OCI-LY3 (cell line): ENCODE measurements around the gene SPNS2.

Source experiments
- H2AFZ ChIP-seq: fragments of 200-600, 300-600 bp; shearing (Covaris generic); 2 replicates; pipeline ENCODE4 v1.6.0; 2014; ENCODE audit warnings: antibody characterized with exemption, low read depth, low read length
- H3K27ac ChIP-seq: fragments of 200-600, 300-600 bp; sonication (generic); 2 replicates; pipeline ENCODE4 v1.5.1; 2014; ENCODE audit warnings: mild to moderate bottlenecking, low read length, moderate library complexity, mixed read lengths
- H3K27me3 ChIP-seq: fragments of 200-600, 300-600 bp; sonication (generic); 2 replicates; pipeline ENCODE4 v1.6.1; 2014; ENCODE audit warnings: low read depth, low read length, mixed read lengths
- H3K36me3 ChIP-seq: fragments of 200-600, 300-600 bp; sonication (generic); replicated peaks from 2 replicates; pipeline ENCODE3; 2014; ENCODE audit warnings: low read depth, low read length, mixed read lengths
- H3K4me1 ChIP-seq: fragments of 300-600, 200-600 bp; sonication (generic); 2 replicates; pipeline ENCODE4 v1.6.1; 2014; ENCODE audit warnings: low read length, mixed read lengths
- H3K4me2 ChIP-seq: fragments of 200-600, 300-600 bp; sonication (generic); 2 replicates; pipeline ENCODE4 v1.6.1; 2014; ENCODE audit warnings: low read length, mixed read lengths
- H3K4me3 ChIP-seq: fragments of 300-600, 200-600 bp; sonication (generic); 2 replicates; pipeline ENCODE4 v1.5.1; 2014; ENCODE audit warnings: antibody characterized with exemption, mild to moderate bottlenecking, low read length, moderate library complexity
- H3K79me2 ChIP-seq: fragments of 300-600, 200-600 bp; shearing (Covaris generic); 2 replicates; pipeline ENCODE4 v1.6.1; 2014; ENCODE audit warnings: mild to moderate bottlenecking, low read length, mixed read lengths
- H3K9ac ChIP-seq: fragments of 300-600, 200-600 bp; shearing (Covaris generic); 2 replicates; pipeline ENCODE4 v1.6.0; 2014; ENCODE audit warnings: mild to moderate bottlenecking, low read length, moderate library complexity
- H3K9me3 ChIP-seq: fragments of 200-600, 300-600 bp; shearing (Covaris generic); 2 replicates; pipeline ENCODE4 v1.6.1; 2014; ENCODE audit warnings: low read length, mixed read lengths; ENCODE audit not compliant: insufficient read depth
- H4K20me1 ChIP-seq: fragments of 200-600, 300-600 bp; sonication (generic); 2 replicates; pipeline ENCODE4 v1.6.1; 2016; ENCODE audit warnings: low read length, mixed read lengths; ENCODE audit not compliant: insufficient read depth
- EZH2phosphoT487 ChIP-seq: fragments of 200-600 bp; shearing (Covaris generic); IDR thresholded peaks from 2 replicates; pipeline ENCODE4 v1.6.1; 2018; ENCODE audit warnings: antibody characterized with exemption, mixed run types, low read depth
- TF ChIP-seq, protein P1 (sequence below): fragments of 200-600, 300-600 bp; sonication (generic); IDR thresholded peaks from 2 replicates; pipeline ENCODE4 v1.5.1; 2014; ENCODE audit warnings: antibody characterized with exemption, low read length, low read depth

Gene SPNS2

DNA sequence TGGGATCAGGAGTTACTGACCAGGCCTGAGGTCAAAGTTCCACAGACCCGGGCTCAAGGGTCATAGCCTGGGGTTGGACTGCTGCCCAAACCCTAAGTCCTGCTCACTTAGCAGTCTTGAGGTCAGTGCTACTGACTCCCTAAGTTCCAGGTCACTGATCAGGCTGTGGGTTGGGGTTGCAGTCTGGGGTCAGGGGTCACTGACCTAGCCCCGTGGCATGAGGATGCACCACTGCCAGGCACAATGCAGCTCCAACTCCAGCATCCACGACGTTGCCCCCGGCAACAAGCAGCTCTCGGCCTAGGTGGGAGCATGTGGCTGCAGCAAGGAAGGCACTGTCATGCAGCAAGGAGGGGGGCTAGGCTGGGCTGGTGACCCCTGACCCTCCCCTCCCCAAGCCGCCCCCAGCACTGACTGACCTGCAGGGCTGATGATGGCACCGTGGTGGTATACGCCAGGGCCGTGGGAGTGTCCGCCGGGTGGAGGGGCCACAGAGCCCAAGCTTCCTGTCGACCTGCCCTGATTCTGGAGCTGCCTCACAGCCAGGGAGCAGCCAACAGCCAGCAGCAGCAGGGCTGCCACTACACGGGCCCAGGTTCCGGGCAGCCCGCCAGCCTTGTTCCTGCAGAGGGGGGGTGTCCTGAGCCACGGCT, 60.6 kb downstream of the SPNS2 start:
- peaks cover 63% of the 10 kb centered on the region for H3K4me1 ChIP-seq

DNA sequence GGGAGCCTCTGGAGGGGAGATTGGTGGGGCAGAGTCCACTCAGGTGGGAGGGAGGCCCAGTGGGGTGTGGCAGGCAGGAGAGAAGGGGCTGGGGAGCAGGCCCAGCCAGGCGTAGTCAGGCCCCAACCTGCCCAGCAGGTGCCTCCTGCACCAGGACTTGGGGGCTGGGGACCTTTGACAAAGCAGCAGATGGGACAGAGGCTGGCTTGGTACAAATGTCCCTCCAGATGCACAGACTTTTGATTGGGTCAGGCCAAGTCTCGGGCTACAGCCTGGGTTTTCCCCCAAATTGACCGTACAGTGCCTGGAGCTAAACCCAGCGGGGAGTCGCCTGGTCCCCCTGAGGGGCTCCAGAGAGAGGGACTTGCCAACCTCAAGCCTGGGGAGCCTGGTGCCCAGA, 61.3 kb downstream of the SPNS2 start:
- Histone ChIP-seq H3K4me1 (peaks cover 63% of the 10 kb centered on the region), H3K36me3 (no peaks in the 10 kb centered on the region), H2AFZ (peak overlapping the region; percentile 77), H3K27me3 (no peaks in the 10 kb centered on the region), H3K4me2 (peak overlapping the region; percentile 36), H3K4me3 (no peak overlapping the region), H3K9me3 (no peaks in the 10 kb centered on the region), H3K79me2 (peaks cover 11% of the 10 kb centered on the region), H3K9ac (peak overlapping the region; percentile 10; the same call in 1 of the 2 replicates), H4K20me1 (no peaks in the 10 kb centered on the region), H3K27ac (peak overlapping the region; percentile 33; the same call in 1 of the 2 replicates)
- TF ChIP-seq, protein P1, sequence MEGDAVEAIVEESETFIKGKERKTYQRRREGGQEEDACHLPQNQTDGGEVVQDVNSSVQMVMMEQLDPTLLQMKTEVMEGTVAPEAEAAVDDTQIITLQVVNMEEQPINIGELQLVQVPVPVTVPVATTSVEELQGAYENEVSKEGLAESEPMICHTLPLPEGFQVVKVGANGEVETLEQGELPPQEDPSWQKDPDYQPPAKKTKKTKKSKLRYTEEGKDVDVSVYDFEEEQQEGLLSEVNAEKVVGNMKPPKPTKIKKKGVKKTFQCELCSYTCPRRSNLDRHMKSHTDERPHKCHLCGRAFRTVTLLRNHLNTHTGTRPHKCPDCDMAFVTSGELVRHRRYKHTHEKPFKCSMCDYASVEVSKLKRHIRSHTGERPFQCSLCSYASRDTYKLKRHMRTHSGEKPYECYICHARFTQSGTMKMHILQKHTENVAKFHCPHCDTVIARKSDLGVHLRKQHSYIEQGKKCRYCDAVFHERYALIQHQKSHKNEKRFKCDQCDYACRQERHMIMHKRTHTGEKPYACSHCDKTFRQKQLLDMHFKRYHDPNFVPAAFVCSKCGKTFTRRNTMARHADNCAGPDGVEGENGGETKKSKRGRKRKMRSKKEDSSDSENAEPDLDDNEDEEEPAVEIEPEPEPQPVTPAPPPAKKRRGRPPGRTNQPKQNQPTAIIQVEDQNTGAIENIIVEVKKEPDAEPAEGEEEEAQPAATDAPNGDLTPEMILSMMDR = no peak
- TF ChIP-seq EZH2phosphoT487 = no peak

More for the DNA sequence above, 60.6 kb downstream of the SPNS2 start:
- H3K9me3 ChIP-seq = no peaks in the 10 kb centered on the region
- no peaks in the 10 kb centered on the region for H4K20me1 ChIP-seq
- H3K4me2 ChIP-seq = peak overlapping the region; percentile 36
- 0 out of 2 replicates have a peak overlapping the region, but pooled peaks have one; percentile 33 for H3K27ac ChIP-seq
- H2AFZ ChIP-seq = no peak overlapping the region
- H3K79me2 ChIP-seq = peaks cover 18% of the 10 kb centered on the region
- no peak overlapping the region for H3K9ac ChIP-seq
- H3K36me3 ChIP-seq = no peaks in the 10 kb centered on the region
- TF ChIP-seq EZH2phosphoT487 = no peak
- no peaks in the 10 kb centered on the region for H3K27me3 ChIP-seq
- no peak overlapping the region for H3K4me3 ChIP-seq

DNA sequence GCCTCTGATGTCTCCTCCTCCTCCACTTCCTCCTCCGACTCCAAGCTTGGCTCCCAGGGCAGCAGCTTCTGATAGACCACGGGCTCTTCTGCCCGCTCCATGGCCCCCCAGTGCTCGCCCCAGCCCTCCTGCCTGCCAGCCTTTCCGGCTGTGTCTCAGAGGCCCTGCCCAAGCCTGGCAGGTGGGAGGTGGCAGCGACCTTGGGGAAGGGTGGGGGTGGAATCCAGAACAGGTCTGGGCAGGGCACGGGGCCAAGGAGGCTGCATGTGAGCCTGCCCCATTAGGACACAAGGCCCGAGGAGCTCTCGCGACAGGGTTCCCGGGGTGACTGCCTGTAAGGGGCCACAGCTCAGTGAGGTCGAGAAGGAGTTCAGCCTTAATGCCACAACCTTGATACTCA, 61.7 kb downstream of the SPNS2 start, which contains the start of gene GGT6:
Gene GGT6 (minus strand): TSS at position 157 of the 400 bp plus-strand sequence. CDS start 56 bp downstream, at position 101.
- no peaks in the 10 kb centered on the region for H3K27me3 ChIP-seq
- H4K20me1 ChIP-seq = no peaks in the 10 kb centered on the region
- H3K9ac ChIP-seq = peak within 1 kb of the TSS; percentile 12; the same call in 1 of the 2 replicates
- H3K79me2 ChIP-seq = peaks cover 6% of the 10 kb centered on the region
- H3K4me1 ChIP-seq = peaks cover 66% of the 10 kb centered on the region
- no peak within 1 kb of the TSS for H3K4me3 ChIP-seq
- peak within 1 kb of the TSS; percentile 36 for H3K4me2 ChIP-seq
- TF ChIP-seq, protein P1 = no peak
- no peak for TF ChIP-seq EZH2phosphoT487
- peak within 1 kb of the TSS; percentile 75; the same call in 1 of the 2 replicates for H3K27ac ChIP-seq
- no peaks in the 10 kb centered on the region for H3K9me3 ChIP-seq
- no peaks in the 10 kb centered on the region for H3K36me3 ChIP-seq
- H2AFZ ChIP-seq = peak within 1 kb of the TSS; percentile 77

DNA sequence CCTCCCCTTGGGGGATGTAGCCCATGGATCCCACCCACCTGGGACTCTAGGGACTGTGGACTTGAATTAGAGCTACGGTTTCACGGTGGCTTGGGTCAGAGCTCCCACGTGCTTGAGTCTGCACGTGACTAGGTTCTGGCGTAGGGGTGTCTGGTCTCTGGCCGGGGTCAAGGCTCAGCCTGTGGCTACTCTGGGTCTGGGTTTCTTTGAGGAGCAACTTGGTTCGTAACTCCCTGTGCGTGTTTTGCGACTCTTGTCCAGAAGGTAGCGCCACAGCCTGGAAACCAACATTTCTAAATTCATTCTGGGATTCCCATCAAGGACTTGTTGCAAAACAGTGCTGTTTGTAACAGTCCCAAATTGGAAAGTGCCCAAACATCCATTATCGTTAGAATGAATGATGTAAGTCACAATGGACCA, 62.2 kb downstream of the SPNS2 start:
- TF ChIP-seq EZH2phosphoT487 = no peak
- TF ChIP-seq, protein P1 = peak; percentile 19; the same call in 1 of the 2 replicates
- Histone ChIP-seq H3K27me3 (no peaks in the 10 kb centered on the region), H3K9ac (peak overlapping the region; percentile 12; the same call in 1 of the 2 replicates), H2AFZ (peak overlapping the region; percentile 13; the same call in 1 of the 2 replicates), H3K27ac (peak overlapping the region; percentile 75; the same call in 1 of the 2 replicates), H3K9me3 (no peaks in the 10 kb centered on the region), H4K20me1 (no peaks in the 10 kb centered on the region), H3K4me2 (peak overlapping the region; percentile 36), H3K4me1 (peaks cover 66% of the 10 kb centered on the region), H3K79me2 (peaks cover 2% of the 10 kb centered on the region), H3K4me3 (no peak overlapping the region), H3K36me3 (no peaks in the 10 kb centered on the region)
